SK-N-MC (cell line): ENCODE data around the gene CDH1.

Experiments
- EZH2 ChIP-seq: fragments of 200-600 bp; sonication (generic); IDR thresholded peaks from one replicate; pipeline ENCODE4 v1.6.1; 2017; ENCODE audit warnings: antibody characterized with exemption
- POLR2AphosphoS5 ChIP-seq: IDR thresholded peaks from 2 replicates; pipeline ENCODE4 v1.6.1; 2012; ENCODE audit warnings: mild to moderate bottlenecking, low read depth, low read length, borderline replicate concordance

GRCh38 chr16:68839831-68840230 is 102.7 kb downstream of the CDH1 start:
- TF ChIP-seq EZH2 (no peak), POLR2AphosphoS5 (no peak)
